Transverse colon (tissue), 4 donors: ENCODE measurements around the gene ADIPOR1.

ENCODE experiments used
- CTCF ChIP-seq, 5 experiments: fragments of 200-600 bp in 3 of 5; fragments of 450-650 bp in 2 of 5; sonication (generic) in 3 of 5; IDR thresholded peaks; 1 replicate in 2 of 5; 2 replicates in 3 of 5; pipeline ENCODE4 v1.5.1; 2016 to 2017; ENCODE audit warnings: antibody characterized with exemption in 5 of 5, inconsistent platforms in 3 of 5, mild to moderate bottlenecking in 2 of 5, moderate library complexity in 1 of 5
- EP300 ChIP-seq: sonication (generic); formaldehyde crosslinking; IDR thresholded peaks from one replicate; pipeline ENCODE4 v1.6.1; 2017; ENCODE audit warnings: antibody characterized with exemption, low read depth
- POLR2A ChIP-seq: fragments of 450-650 bp; IDR thresholded peaks from one replicate; pipeline ENCODE4 v1.6.1; 2016; ENCODE audit warnings: antibody characterized with exemption, mild to moderate bottlenecking, moderate library complexity
- POLR2AphosphoS5 ChIP-seq, 3 donors: sonication (generic); formaldehyde crosslinking; IDR thresholded peaks; one replicate each; pipeline ENCODE4 v1.6.1; 2016; ENCODE audit warnings: antibody characterized with exemption in 3 of 3

- TF ChIP-seq CTCF (IDR thresholded peaks at IDR 0.05) (no peak), POLR2AphosphoS5 (IDR thresholded peaks at IDR 0.05) (no peak), POLR2A (no peak), EP300 (no peak)
These were observed 29.9 kb upstream of the ADIPOR1 start for GRCh38 chr1:202987922-202988583.
